H9 (cell line): ENCODE results near the gene MRPL1. TPM values are rescaled to one million over a fixed set of nuclear protein-coding genes. Genes with fewer than 3 reads are reported as not detected.

Source experiments
- DNase-seq: peaks from one replicate; pipeline ENCODE4 v3.0.0-alpha.2; 2017
- H2AFZ ChIP-seq: one replicate; pipeline ENCODE4 v1.6.1; 2013; ENCODE audit warnings: mild to moderate bottlenecking, low read length, control low read depth, moderate library complexity
- H2AK5ac ChIP-seq: 2 replicates; pipeline ENCODE4 v1.6.1; 2013; ENCODE audit warnings: low read length, control low read depth, mixed read lengths; ENCODE audit not compliant: insufficient read length
- H2BK120ac ChIP-seq: one replicate; pipeline ENCODE4 v1.6.1; 2013; ENCODE audit warnings: low read depth, mild to moderate bottlenecking, low read length, control low read depth, inconsistent platforms; ENCODE audit not compliant: poor library complexity, severe bottlenecking
- H2BK12ac ChIP-seq: 2 replicates; pipeline ENCODE4 v1.6.1; 2013; ENCODE audit warnings: low read length, control low read depth, mixed read lengths, low read depth; ENCODE audit not compliant: insufficient read length
- H2BK15ac ChIP-seq: 2 replicates; pipeline ENCODE4 v1.6.1; 2013; ENCODE audit warnings: low read depth, low read length, control low read depth
- H2BK20ac ChIP-seq: one replicate; pipeline ENCODE4 v1.6.1; 2013; ENCODE audit warnings: low read depth, mild to moderate bottlenecking, low read length, control low read depth, inconsistent platforms; ENCODE audit not compliant: poor library complexity, severe bottlenecking
- H2BK5ac ChIP-seq: 2 replicates; pipeline ENCODE4 v1.6.1; 2013; ENCODE audit warnings: low read length, control low read depth, mixed read lengths; ENCODE audit not compliant: insufficient read length
- H3K14ac ChIP-seq: 2 replicates; pipeline ENCODE4 v1.6.1; 2013; ENCODE audit warnings: low read length, control low read depth; ENCODE audit not compliant: insufficient read depth
- H3K18ac ChIP-seq: 2 replicates; pipeline ENCODE4 v1.6.1; 2013; ENCODE audit warnings: low read depth, mild to moderate bottlenecking, mixed read lengths, low read length, control low read depth; ENCODE audit not compliant: insufficient read length
- H3K23ac ChIP-seq: 2 replicates; pipeline ENCODE4 v1.6.1; 2013; ENCODE audit warnings: low read length, control low read depth, mixed read lengths, low read depth; ENCODE audit not compliant: insufficient read length
- H3K23me2 ChIP-seq: 2 replicates; pipeline ENCODE4 v1.6.1; 2013; ENCODE audit warnings: low read depth, mild to moderate bottlenecking, mixed read lengths, low read length, control low read depth; ENCODE audit not compliant: insufficient read length, poor library complexity, severe bottlenecking
- H3K27ac ChIP-seq: 2 replicates; pipeline ENCODE4 v1.5.1; 2013; ENCODE audit warnings: low read length, control low read depth, mixed read lengths, low read depth; ENCODE audit not compliant: insufficient read length
- H3K27me3 ChIP-seq: 2 replicates; pipeline ENCODE4 v1.6.1; 2013; ENCODE audit warnings: low read length, control low read depth, inconsistent platforms; ENCODE audit not compliant: insufficient read depth
- H3K4ac ChIP-seq: 2 replicates; pipeline ENCODE4 v1.6.1; 2013; ENCODE audit warnings: low read depth, mild to moderate bottlenecking, control low read depth, inconsistent platforms, low read length, moderate library complexity
- H3K4me1 ChIP-seq: 2 replicates; pipeline ENCODE4 v1.6.1; 2013; ENCODE audit warnings: low read length, control low read depth, inconsistent platforms; ENCODE audit not compliant: insufficient read depth
- H3K4me2 ChIP-seq: 2 replicates; pipeline ENCODE4 v1.6.1; 2013; ENCODE audit warnings: low read length, control low read depth, mixed read lengths; ENCODE audit not compliant: insufficient read length, insufficient read depth
- H3K56ac ChIP-seq: 2 replicates; pipeline ENCODE4 v1.6.1; 2013; ENCODE audit warnings: low read depth, mild to moderate bottlenecking, mixed read lengths, low read length, control low read depth; ENCODE audit not compliant: insufficient read length
- H3K79me1 ChIP-seq: 2 replicates; pipeline ENCODE4 v1.6.1; 2013; ENCODE audit warnings: low read depth, mild to moderate bottlenecking, moderate library complexity, low read length, control low read depth, inconsistent platforms; ENCODE audit not compliant: insufficient read depth, poor library complexity, severe bottlenecking
- H3K79me2 ChIP-seq: 2 replicates; pipeline ENCODE4 v1.6.1; 2013; ENCODE audit warnings: low read length, control low read depth, inconsistent platforms; ENCODE audit not compliant: insufficient read depth
- H3K9ac ChIP-seq: 2 replicates; pipeline ENCODE4 v1.6.1; 2013; ENCODE audit warnings: low read length, control low read depth, mixed read lengths; ENCODE audit not compliant: insufficient read length; ENCODE audit errors: extremely low read depth
- H3K9me3 ChIP-seq: one replicate; pipeline ENCODE4 v1.6.1; 2013; ENCODE audit warnings: low read depth, low read length, inconsistent platforms; ENCODE audit not compliant: control insufficient read depth
- H3T11ph ChIP-seq: one replicate; pipeline ENCODE4 v1.6.1; 2013; ENCODE audit warnings: mild to moderate bottlenecking, low read length, control low read depth, inconsistent platforms
- H4K20me1 ChIP-seq: one replicate; pipeline ENCODE4 v1.6.1; 2013; ENCODE audit not compliant: control insufficient read depth, insufficient read length, insufficient read depth
- H4K5ac ChIP-seq: 2 replicates; pipeline ENCODE4 v1.6.1; 2013; ENCODE audit warnings: low read depth, mild to moderate bottlenecking, mixed read lengths, low read length, control low read depth; ENCODE audit not compliant: insufficient read length
- H4K8ac ChIP-seq: replicated peaks from 2 replicates; pipeline ENCODE4 v1.6.1; 2013; ENCODE audit warnings: low read length, control low read depth, mixed read lengths, low read depth; ENCODE audit not compliant: insufficient read length
- H4K91ac ChIP-seq: 2 replicates; pipeline ENCODE4 v1.6.1; 2013; ENCODE audit warnings: low read depth, mild to moderate bottlenecking, moderate library complexity, mixed read lengths, low read length, control low read depth; ENCODE audit not compliant: insufficient read length
- H3K27ac Mint-ChIP-seq, 3 experiments: 2 replicates in 2 of 3; 3 replicates in 1 of 3; pipeline ENCODE4 v1.8.0; 2020 to 2021; ENCODE audit warnings: mixed read lengths in 3 of 3, mild to moderate bottlenecking in 1 of 3, moderate library complexity in 1 of 3
- H3K27me3 Mint-ChIP-seq: 2 replicates; pipeline ENCODE4 v1.8.0; 2021; ENCODE audit warnings: low read depth, mild to moderate bottlenecking, moderate library complexity, mixed read lengths
- H3K36me3 Mint-ChIP-seq, 3 experiments: 2 replicates in 2 of 3; 3 replicates in 1 of 3; pipeline ENCODE4 v1.8.0; 2020 to 2021; ENCODE audit warnings: low read depth in 3 of 3, mixed read lengths in 3 of 3; ENCODE audit not compliant: insufficient read depth in 1 of 3
- H3K4me1 Mint-ChIP-seq, 2 experiments: 2 replicates each; pipeline ENCODE4 v1.8.0; 2020; ENCODE audit warnings: mixed read lengths in 2 of 2
- H3K4me3 Mint-ChIP-seq, 2 experiments: 2 replicates in 1 of 2; 3 replicates in 1 of 2; pipeline ENCODE4 v1.8.0; 2020 to 2021; ENCODE audit warnings: mild to moderate bottlenecking in 2 of 2, mixed read lengths in 2 of 2, moderate library complexity in 1 of 2
- H3K9me3 Mint-ChIP-seq, 2 experiments: 2 replicates in 1 of 2; 3 replicates in 1 of 2; pipeline ENCODE4 v1.8.0; 2020; ENCODE audit warnings: mild to moderate bottlenecking in 2 of 2, mixed read lengths in 2 of 2, moderate library complexity in 1 of 2
- CTCF ChIP-seq: fragments of 200-600 bp; sonication (generic); conservative IDR thresholded peaks from 3 replicates; pipeline ENCODE4 v1.8.0; 2021; ENCODE audit warnings: antibody characterized with exemption, mild to moderate bottlenecking
- WGBS: extraction: QIAGEN DNeasy Blood & Tissue Kit; methylation state at CpG from one replicate; pipeline ENCODE4 v1.1.7; 2013; ENCODE audit warnings: missing lambda C conversion rate, low lambda C conversion rate, mixed read lengths; ENCODE audit not compliant: insufficient read length; ENCODE audit errors: extremely low coverage; 5-methylcytosine and 5-hydroxymethylcytosine counted together
- total RNA-seq: library from RNA; stranded (reverse); gene quantifications from 2 replicates; pipeline ENCODE4 v1.2.1, GENCODE V29; 2021

Gene MRPL1
- total RNA-seq, 1 experiment from 2014 or later: 39.0 TPM

- Histone ChIP-seq H4K5ac (no peak overlapping the region), H4K91ac (no peak overlapping the region), H4K20me1 (no peaks in the 10 kb centered on the region), H4K8ac (no peak overlapping the region), H3K23ac (no peak overlapping the region), H3K14ac (no peak overlapping the region), H3T11ph (no peak overlapping the region), H3K18ac (no peak overlapping the region), H3K23me2 (peaks cover 7% of the 10 kb centered on the region), H3K79me1 (no peaks in the 10 kb centered on the region), H3K27me3 (no peaks in the 10 kb centered on the region), H2BK120ac (no peak overlapping the region), H3K4me1 (peaks cover 2% of the 10 kb centered on the region; the same call in 1 of the 2 replicates), H2AFZ (no peak overlapping the region), H2BK20ac (no peak overlapping the region), H3K27ac (no peak overlapping the region), H3K79me2 (no peaks in the 10 kb centered on the region), H3K4me2 (no peak overlapping the region), H3K56ac (no peak overlapping the region), H3K9ac (no peak overlapping the region), H2BK5ac (no peak overlapping the region), H2BK15ac (no peak overlapping the region), H2BK12ac (no peak overlapping the region), H3K4ac (no peak overlapping the region), H2AK5ac (no peak overlapping the region), H3K9me3 (no peaks in the 10 kb centered on the region)
- no CpG with 5 or more reads among the region's 3 CpGs for WGBS
- Mint-ChIP-seq H3K27ac (no peak overlapping the region), H3K27me3 (no peaks in the 10 kb centered on the region; the same call in 1 of the 2 replicates), H3K36me3 (peaks cover 0 to 2% (median 0%) of the 10 kb centered on the region in 3 experiments; a peak in 1 of 7 replicates), H3K9me3 (peaks cover 0 to 2% of the 10 kb centered on the region in 2 experiments; a peak in 1 of 5 replicates), H3K4me1 (peaks cover 10 to 18% of the 10 kb centered on the region in 2 experiments), H3K4me3 (no peak overlapping the region)
- no peak for TF ChIP-seq CTCF
- no peak for DNase-seq
These were observed 3.4 kb upstream of the MRPL1 start for GRCh38 chr4:77859256-77859655.
